ENCODE measurements around the gene PARM1.

DNA sequence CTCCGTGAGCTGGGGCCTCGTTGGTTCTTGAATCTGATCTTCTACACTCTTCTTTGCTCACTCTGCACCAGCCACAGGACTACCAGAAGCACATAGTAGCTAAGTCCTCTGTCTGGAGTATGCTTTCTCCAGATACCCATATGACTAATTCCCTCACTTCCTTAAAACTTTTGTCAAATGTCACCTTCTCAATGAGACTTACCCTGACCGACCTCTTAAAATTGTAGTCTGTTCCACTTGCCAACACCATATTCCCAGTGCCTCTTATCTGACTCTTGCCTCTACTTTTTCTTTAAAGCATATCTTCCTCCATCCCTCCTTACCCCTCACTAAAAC lies 10.0 kb downstream of the PARM1 start:
- TF ChIP-seq, protein P1, sequence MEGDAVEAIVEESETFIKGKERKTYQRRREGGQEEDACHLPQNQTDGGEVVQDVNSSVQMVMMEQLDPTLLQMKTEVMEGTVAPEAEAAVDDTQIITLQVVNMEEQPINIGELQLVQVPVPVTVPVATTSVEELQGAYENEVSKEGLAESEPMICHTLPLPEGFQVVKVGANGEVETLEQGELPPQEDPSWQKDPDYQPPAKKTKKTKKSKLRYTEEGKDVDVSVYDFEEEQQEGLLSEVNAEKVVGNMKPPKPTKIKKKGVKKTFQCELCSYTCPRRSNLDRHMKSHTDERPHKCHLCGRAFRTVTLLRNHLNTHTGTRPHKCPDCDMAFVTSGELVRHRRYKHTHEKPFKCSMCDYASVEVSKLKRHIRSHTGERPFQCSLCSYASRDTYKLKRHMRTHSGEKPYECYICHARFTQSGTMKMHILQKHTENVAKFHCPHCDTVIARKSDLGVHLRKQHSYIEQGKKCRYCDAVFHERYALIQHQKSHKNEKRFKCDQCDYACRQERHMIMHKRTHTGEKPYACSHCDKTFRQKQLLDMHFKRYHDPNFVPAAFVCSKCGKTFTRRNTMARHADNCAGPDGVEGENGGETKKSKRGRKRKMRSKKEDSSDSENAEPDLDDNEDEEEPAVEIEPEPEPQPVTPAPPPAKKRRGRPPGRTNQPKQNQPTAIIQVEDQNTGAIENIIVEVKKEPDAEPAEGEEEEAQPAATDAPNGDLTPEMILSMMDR (IDR thresholded peaks at IDR 0.05; ENCODE audit: low read length) = no peak
- TF ChIP-seq EZH2 (IDR thresholded peaks at IDR 0.05; ENCODE audit: borderline replicate concordance, low read length) = no peak

Data from OCI-LY1 (cell line).